GM12873 (cell line): ENCODE measurements around the gene ECI2.

Experiments used
- TF ChIP-seq, protein P1 (sequence below): IDR thresholded peaks from 2 replicates; pipeline ENCODE4 v1.5.1; 2012; ENCODE audit warnings: low read depth, mild to moderate bottlenecking, moderate library complexity, low read length, control low read depth; ENCODE audit not compliant: insufficient read depth; ENCODE audit errors: missing control alignments

ECI2 gene

DNA sequence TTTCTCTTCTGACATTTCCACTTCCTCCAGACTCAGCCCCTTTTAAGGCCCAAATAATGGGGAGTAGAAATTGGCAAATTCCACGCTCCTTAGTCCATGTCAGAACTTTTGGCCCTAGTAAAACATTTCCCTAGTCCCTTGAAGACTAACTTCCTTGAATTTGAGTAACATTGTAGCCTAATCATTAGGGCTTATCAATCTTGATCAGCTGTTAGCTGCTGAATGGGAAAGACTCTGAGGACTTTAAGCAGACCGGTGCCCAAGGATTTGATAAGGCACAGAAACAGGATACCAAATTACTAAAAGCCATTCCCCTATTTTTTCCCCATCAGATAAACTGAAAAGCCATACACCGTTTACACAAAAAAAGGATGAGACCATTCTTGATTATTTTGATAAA lies 37.0 kb upstream of the ECI2 start:
- TF ChIP-seq, protein P1, sequence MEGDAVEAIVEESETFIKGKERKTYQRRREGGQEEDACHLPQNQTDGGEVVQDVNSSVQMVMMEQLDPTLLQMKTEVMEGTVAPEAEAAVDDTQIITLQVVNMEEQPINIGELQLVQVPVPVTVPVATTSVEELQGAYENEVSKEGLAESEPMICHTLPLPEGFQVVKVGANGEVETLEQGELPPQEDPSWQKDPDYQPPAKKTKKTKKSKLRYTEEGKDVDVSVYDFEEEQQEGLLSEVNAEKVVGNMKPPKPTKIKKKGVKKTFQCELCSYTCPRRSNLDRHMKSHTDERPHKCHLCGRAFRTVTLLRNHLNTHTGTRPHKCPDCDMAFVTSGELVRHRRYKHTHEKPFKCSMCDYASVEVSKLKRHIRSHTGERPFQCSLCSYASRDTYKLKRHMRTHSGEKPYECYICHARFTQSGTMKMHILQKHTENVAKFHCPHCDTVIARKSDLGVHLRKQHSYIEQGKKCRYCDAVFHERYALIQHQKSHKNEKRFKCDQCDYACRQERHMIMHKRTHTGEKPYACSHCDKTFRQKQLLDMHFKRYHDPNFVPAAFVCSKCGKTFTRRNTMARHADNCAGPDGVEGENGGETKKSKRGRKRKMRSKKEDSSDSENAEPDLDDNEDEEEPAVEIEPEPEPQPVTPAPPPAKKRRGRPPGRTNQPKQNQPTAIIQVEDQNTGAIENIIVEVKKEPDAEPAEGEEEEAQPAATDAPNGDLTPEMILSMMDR, result no peak

DNA sequence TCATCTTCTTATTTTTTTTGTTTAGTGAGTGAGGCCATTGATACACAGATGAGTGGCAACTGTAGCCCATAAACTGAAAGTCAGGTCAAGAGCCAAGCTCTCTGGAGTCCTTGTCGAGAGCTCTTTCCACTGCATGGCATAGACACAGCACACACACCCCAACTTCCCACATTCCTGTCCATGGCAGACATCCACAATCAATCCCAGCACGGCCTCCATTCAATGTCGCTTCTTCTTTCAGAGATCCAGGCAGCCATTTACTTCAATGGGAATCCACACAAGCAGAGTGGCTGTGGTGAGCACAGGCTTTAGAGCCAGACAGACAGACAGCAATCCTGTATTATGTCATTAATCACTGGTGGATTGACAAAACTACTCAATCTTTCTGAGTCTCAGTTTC lies 34.9 kb upstream of the ECI2 start:
- TF ChIP-seq, protein P1, result no peak

DNA sequence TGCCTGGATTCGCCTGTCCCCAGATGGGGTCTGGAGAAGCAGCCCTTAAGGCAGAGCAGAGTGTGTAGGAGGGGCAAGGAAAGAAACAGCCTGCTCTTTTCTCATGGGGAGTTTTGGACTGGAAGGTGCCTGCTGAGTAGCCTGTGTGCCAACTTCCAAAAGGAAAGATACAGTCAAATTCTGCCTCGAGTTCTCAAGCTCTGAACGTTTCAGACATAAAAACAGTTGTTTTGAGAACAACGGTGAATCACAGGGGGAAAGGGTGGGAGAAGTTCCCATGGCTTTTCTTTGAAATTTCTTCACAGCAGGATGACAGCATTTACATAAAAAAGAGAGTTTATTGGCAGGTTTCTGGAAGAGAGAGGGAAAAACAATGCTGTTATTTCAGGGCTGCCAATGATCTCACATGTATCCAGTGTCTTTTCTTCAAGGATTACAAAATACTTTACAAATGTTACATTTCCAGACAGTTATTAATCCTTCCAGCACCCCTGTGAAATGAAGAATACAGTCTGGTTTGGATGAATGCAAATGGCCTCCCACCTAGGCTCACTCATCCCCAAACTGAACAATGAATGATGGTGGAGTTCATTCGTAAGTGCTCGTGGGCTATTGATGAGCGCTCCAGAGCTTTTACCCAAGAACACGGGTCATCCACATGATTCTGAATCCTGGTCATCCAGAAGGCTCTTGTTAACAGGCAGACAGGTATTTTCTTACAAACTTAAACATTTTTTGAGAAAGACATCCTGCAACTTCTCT lies 33.8 kb upstream of the ECI2 start:
- TF ChIP-seq, protein P1, result no peak

DNA sequence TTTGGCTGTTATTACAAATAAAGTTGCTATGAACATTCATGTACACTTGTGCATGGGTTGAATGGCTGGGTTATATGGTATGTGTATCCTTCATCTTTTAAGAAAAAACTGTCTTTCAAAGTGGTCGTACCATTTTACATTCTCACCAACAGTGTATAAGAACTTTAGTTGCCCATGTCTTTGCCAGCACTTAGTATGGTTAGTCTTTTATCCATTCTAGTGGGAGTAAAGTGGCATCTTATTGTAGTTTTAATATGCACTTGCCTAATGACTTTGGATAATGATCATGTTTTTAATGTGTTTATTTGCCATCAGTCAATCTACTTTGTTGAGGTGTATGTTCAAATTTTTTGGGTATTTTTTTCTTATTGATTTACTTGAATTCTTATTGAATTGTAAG lies 32.5 kb upstream of the ECI2 start:
- TF ChIP-seq, protein P1, result no peak

DNA sequence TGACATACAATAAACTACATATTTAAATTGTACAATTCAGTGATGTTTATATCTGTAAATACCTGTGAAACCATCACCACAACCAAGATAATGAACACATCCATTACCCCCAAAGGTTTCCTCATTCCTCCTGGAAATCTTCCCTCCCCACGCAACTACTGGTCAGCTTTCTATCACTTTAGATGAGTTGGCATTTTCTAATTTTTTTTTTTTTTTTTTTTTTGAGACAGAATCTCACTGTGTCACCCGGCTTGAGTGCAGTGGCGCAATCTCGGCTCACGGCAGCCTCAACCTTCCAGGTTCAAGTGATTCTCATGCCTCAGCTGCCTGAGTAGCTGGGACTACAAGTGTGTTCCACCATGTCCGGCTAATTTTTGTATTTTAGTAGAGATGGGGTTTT lies 31.7 kb upstream of the ECI2 start:
- TF ChIP-seq, protein P1, result no peak

DNA sequence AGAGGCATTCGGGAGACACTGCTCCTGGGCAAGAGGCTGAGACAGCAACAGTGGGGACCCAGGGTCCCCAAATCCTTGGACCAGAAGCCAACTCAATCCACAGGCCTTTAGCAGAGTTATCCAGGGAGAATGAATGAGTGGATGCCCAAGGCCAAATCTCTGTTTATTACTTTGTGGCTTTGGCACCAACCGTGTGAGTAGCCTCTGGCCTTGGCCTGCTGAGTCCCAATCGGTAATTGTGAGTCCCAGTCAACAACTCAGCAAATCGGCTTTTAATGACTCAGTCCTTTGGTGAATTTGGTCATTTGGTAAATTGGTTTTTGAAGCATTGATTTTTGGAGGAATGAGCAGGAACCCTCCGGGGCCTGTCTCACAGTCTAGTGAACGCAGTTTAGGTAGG lies 29.1 kb upstream of the ECI2 start:
- TF ChIP-seq, protein P1, result no peak

DNA sequence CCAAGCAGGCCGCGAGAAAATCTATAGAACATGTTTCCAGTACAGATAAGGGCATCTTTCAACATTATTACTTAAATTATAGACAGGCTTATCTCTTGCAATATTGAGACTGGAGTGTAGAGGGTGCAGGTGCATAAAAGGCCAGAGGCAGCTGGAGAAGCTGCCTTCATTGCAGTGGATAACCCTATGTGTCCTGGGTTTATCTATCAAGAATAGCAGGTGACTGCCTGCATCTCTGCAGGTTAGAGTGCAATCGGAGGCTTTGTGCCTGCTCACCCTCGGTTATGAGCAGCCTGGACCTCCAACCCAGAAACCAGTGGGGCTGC lies 28.7 kb upstream of the ECI2 start:
- TF ChIP-seq, protein P1, result peak; percentile 7
